ENCODE results near the gene HOXC10. TPM values are rescaled to one million over a fixed set of nuclear protein-coding genes. Genes with fewer than 3 reads are reported as not detected.

The HOXC10 gene
- total RNA-seq, 6 donors from 2014 or later = not detected

- 15 to 26% methylated on average over 23 to 24 of the region's 24 CpGs for WGBS, 2 donors
- H3K27me3 ChIP-seq = peaks cover 0 to 86% (median 51%) of the 10 kb centered on the region in 4 donors
Measured at GRCh38 chr12:53968214-53969127, 16.5 kb upstream of the HOXC10 start.

GRCh38 chr12:53969588-53970259, 15.2 kb upstream of the HOXC10 start:
- DNase-seq (no peak), ATAC-seq (ENCODE audit: low FRiP score in 2 of 2) (no peak)
- Histone ChIP-seq H3K4me3 (no peak overlapping the region), H3K4me1 (peaks cover 14 to 31% (median 25%) of the 10 kb centered on the region in 4 donors), H3K27ac (no peak overlapping the region), H3K9me3 (no peaks in the 10 kb centered on the region), H3K36me3 (no peaks in the 10 kb centered on the region), H3K27me3 (peaks cover 3 to 89% (median 54%) of the 10 kb centered on the region in 4 donors)
- no peak for TF ChIP-seq POLR2AphosphoS5 (IDR thresholded peaks at IDR 0.05)
- TF ChIP-seq EP300 (IDR thresholded peaks at IDR 0.05) = no peak
- TF ChIP-seq POLR2A (IDR thresholded peaks at IDR 0.05) = no peak
- no peak for TF ChIP-seq CTCF (IDR thresholded peaks at IDR 0.05)
- 12 to 15% methylated on average over 11 to 12 of the region's 12 CpGs for WGBS, 2 donors

More at GRCh38 chr12:53968214-53969127, 16.5 kb upstream of the HOXC10 start:
- Histone ChIP-seq H3K4me3 (no peak overlapping the region), H3K27ac (no peak overlapping the region), H3K36me3 (no peaks in the 10 kb centered on the region), H3K9me3 (no peaks in the 10 kb centered on the region), H3K4me1 (peaks cover 1 to 21% (median 14%) of the 10 kb centered on the region in 4 donors)
- DNase-seq (no peak), ATAC-seq (ENCODE audit: low FRiP score in 2 of 2) (no peak)
- no peak for TF ChIP-seq POLR2AphosphoS5 (IDR thresholded peaks at IDR 0.05)
- TF ChIP-seq EP300 (IDR thresholded peaks at IDR 0.05) = no peak
- TF ChIP-seq POLR2A (IDR thresholded peaks at IDR 0.05) = no peak

- WGBS, 2 donors = 14 to 21% methylated on average over 4 of the region's 4 CpGs
- H3K36me3 ChIP-seq = no peaks in the 10 kb centered on the region
- TF ChIP-seq POLR2AphosphoS5 (IDR thresholded peaks at IDR 0.05) (no peak), CTCF (IDR thresholded peaks at IDR 0.05) (no peak)
- H3K27me3 ChIP-seq = peaks cover 9 to 92% (median 59%) of the 10 kb centered on the region in 4 donors
- ATAC-seq (ENCODE audit: low FRiP score in 2 of 2) = no peak
- H3K27ac ChIP-seq = no peak overlapping the region
- H3K9me3 ChIP-seq = no peaks in the 10 kb centered on the region
- H3K4me3 ChIP-seq = no peak overlapping the region
- H3K4me1 ChIP-seq = peaks cover 21 to 38% (median 32%) of the 10 kb centered on the region in 4 donors
- DNase-seq = no peak
Measured at GRCh38 chr12:53970451-53970850, 14.5 kb upstream of the HOXC10 start.

- Histone ChIP-seq H3K27me3 (peaks cover 9 to 93% (median 58%) of the 10 kb centered on the region in 4 donors), H3K9me3 (no peaks in the 10 kb centered on the region), H3K36me3 (no peaks in the 10 kb centered on the region), H3K4me3 (no peak overlapping the region), H3K4me1 (peaks cover 22 to 34% (median 31%) of the 10 kb centered on the region in 4 donors), H3K27ac (no peak overlapping the region)
- WGBS, 2 donors = 54 to 57% methylated on average over 3 of the region's 3 CpGs
- DNase-seq (no peak), ATAC-seq (ENCODE audit: low FRiP score in 2 of 2) (no peak)
- TF ChIP-seq POLR2A (IDR thresholded peaks at IDR 0.05) (no peak), POLR2AphosphoS5 (IDR thresholded peaks at IDR 0.05) (no peak), EP300 (IDR thresholded peaks at IDR 0.05) (no peak), CTCF (IDR thresholded peaks at IDR 0.05) (no peak)
Measured at GRCh38 chr12:53971129-53971528, 13.8 kb upstream of the HOXC10 start.

- no peak for ATAC-seq (ENCODE audit: low FRiP score in 2 of 2)
- no peak for DNase-seq
Measured at GRCh38 chr12:53971686-53972085, 13.3 kb upstream of the HOXC10 start.

More at GRCh38 chr12:53971686-53972085, 13.3 kb upstream of the HOXC10 start:
- Histone ChIP-seq H3K4me3 (no peak overlapping the region), H3K36me3 (no peaks in the 10 kb centered on the region), H3K27me3 (peaks cover 9 to 92% (median 58%) of the 10 kb centered on the region in 4 donors), H3K27ac (no peak overlapping the region), H3K9me3 (no peaks in the 10 kb centered on the region), H3K4me1 (peaks cover 22 to 29% (median 26%) of the 10 kb centered on the region in 4 donors)
- no peak for TF ChIP-seq CTCF (IDR thresholded peaks at IDR 0.05)
- TF ChIP-seq POLR2AphosphoS5 (IDR thresholded peaks at IDR 0.05) = no peak
- TF ChIP-seq POLR2A (IDR thresholded peaks at IDR 0.05) = no peak
- no peak for TF ChIP-seq EP300 (IDR thresholded peaks at IDR 0.05)
- WGBS, 2 donors = 31 to 41% methylated on average over 2 of the region's 2 CpGs
